Measurements from ENCODE around the gene MSL2.
"Not testable (repeated sequence)": the region's sequence is repeated elsewhere in the genome, so short reads cannot be mapped to it uniquely, and the experiment has no call there.

MSL2 gene

GRCh38 chr3:136196064-136196400 lies at the start of gene MSL2:
TSS of gene MSL2 (minus strand) at chr3:136196335. CDS start at chr3:136195113, 1,222 bp downstream.
- DNase-seq (ENCODE audit: low read depth): no peak

GRCh38 chr3:136245691-136246090 lies 49.6 kb upstream of the MSL2 start:
- DNase-seq (ENCODE audit: low read depth): no peak

GRCh38 chr3:136239094-136239493 lies 43.0 kb upstream of the MSL2 start:
- DNase-seq (ENCODE audit: low read depth): no peak

GRCh38 chr3:136237961-136238649 lies 42.0 kb upstream of the MSL2 start:
- DNase-seq (ENCODE audit: low read depth): no peak

DNA sequence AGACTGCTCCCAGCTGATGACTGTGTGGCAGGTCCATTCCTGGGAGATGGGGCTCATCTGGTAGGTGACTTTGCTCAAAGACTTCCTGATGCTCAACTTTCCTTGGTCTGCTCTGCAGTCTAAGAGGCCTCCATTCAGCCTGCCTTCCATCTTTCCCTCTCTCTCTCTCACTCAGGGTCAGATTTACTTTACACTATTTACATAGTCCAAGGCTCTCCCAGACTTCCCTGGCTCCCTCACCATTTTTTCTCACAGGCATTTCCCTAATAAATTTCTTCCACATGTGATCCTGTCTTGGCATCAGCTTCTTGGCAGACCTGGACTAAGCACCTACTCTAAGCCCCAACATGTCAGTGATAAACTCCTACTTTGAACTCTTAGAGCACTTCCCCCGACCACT lies 41.0 kb upstream of the MSL2 start:
- DNase-seq (ENCODE audit: low read depth): no peak

DNA sequence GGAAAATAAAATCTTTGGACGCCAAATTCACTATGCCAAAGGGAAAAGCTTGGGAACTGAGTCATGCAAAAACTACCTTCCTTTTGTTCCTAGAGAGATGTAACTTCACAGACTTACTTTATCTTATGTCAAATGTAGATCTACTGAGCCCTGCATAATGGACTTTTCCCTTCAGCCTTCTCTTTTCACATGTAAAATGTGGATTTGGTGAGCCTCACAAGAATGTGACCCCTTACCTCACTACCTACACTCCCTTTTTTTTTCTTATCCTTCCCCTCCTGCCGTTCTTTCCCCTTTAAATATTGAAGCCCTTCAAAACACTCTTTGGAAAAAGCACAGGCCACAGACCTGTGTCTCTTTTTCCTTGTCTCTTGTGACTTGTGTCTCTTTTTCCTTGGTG lies 40.0 kb upstream of the MSL2 start:
- DNase-seq (ENCODE audit: low read depth): no peak

GRCh38 chr3:136235545-136235944 lies 39.4 kb upstream of the MSL2 start:
- no peak for DNase-seq (ENCODE audit: low read depth)

- DNase-seq (ENCODE audit: low read depth): no peak
These were observed 36.3 kb upstream of the MSL2 start for GRCh38 chr3:136232413-136232812.

DNA sequence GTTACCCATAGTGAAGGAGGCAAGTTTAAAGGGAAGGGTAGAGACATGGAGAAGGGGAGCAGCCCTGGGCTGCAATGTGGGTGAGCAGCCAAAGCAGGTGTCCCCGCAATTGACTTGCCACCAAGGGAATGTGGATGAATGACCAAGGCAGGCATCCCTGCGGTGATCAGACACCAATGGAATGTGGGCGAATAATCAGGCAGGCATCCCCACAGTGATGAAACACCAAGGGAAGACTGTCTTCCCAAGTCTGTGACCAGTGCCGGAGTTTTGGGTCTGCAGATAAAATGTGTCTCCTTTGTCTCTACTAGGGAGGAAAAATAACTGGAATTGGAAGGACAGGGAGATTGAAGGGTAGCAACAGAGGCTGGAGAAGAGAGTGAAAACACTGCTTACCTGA lies 26.6 kb upstream of the MSL2 start:
- DNase-seq (ENCODE audit: low read depth): not testable (repeated sequence)

GRCh38 chr3:136211547-136211946 lies 15.4 kb upstream of the MSL2 start:
- no peak for DNase-seq (ENCODE audit: low read depth)

DNA sequence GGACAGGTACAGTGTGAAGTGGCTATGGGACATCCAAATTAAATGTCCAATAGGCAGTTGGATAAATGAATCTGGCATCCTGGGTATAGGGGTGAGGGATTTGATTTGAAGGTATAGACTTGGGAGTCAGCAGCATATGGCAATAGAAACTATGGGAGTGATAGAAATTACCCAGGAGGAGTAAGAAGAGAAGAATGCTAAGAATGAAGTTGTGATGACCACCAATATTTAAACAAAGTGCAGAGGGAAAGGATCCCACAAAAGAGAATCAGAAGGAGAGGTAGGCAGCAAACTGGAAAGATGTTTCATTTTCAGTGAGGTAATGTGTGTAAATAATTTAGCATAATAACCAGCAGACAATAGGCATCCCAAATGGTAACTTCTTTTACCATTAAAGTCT lies 13.8 kb upstream of the MSL2 start:
- DNase-seq (ENCODE audit: low read depth): no peak

DNA sequence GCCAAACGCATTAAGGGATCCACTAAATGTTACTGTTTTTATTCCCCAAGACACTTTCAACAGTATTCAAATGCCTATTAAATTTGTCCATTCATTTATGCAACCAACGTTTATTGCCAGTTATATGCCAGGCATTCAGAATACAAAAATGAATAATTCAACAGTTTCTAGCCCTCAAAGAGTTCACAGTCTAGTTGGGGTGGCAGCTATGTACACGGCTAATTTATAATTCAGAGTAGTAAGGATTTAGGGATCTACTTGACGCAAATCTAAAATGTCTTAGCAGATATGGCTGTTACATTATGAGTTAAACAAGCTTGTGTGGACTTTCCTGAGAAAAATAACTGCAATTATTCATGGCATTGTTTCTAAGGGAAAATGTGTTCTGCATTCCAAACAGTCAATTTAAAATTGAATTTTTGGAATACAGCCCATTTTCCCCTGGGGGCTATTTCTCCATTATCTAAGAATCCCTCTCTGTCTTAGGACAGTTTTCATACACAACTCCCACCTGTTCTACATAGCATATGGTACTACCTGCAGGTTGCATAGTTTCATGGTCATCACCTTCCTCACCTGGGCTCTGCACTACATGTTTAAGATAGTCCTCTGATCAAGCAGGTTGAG lies 11.5 kb upstream of the MSL2 start:
- DNase-seq (ENCODE audit: low read depth): no peak

DNA sequence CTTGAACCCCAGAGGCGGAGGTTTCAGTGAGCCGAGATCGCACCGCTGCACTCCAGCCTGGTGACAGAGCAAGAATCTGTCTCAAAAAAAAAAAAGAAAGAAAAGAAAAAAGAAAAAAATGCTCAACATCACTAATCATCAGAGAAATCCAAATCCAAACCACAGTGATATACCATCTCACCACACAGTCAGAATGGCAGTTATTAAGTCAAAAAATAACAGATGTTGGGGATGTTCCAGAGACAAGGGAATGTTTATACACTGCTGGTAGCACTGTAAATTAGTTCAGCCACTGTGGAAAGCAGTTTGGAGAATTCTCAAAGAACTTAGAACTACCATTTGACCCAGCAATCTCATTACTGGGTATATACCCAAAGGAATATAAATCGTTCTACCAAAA lies 3.1 kb upstream of the MSL2 start:
- DNase-seq (ENCODE audit: low read depth): not testable (repeated sequence)

DNA sequence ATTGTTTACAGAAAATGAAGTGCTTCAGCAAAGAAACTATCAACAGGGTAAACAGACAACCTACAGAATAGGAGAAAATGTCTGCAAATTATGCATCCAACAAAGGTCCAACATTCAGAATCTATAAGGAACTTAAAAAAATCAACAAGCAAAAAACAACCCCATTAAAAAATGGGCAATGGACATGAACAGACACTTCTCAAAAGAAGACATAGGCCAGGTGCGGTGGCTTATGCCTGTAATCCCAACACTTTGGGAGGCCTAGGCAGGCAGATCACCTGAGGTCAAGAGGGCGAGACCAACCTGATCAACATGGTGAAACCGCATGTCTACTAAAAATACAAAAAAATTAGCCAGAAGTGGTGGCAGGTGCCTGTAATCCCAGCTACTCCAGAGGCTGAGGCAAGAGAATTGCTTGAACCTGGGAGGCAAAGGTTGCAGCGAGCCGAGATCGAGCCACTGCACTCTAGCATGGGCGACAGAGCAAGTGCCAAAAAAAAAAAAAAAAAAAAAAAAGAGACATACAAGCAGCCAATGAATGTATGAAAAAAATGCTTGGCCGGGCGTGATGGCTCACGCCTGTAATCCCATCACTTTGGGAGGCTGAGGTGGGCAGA lies 2.4 kb upstream of the MSL2 start:
- not testable (repeated sequence) for DNase-seq (ENCODE audit: low read depth)

- no peak for DNase-seq (ENCODE audit: low read depth)
These were observed 1.1 kb upstream of the MSL2 start for GRCh38 chr3:136197159-136197793.

GRCh38 chr3:136196401-136197158 lies 445 bp upstream of the MSL2 start:
- peak; percentile 99 for DNase-seq (ENCODE audit: low read depth)

DNA sequence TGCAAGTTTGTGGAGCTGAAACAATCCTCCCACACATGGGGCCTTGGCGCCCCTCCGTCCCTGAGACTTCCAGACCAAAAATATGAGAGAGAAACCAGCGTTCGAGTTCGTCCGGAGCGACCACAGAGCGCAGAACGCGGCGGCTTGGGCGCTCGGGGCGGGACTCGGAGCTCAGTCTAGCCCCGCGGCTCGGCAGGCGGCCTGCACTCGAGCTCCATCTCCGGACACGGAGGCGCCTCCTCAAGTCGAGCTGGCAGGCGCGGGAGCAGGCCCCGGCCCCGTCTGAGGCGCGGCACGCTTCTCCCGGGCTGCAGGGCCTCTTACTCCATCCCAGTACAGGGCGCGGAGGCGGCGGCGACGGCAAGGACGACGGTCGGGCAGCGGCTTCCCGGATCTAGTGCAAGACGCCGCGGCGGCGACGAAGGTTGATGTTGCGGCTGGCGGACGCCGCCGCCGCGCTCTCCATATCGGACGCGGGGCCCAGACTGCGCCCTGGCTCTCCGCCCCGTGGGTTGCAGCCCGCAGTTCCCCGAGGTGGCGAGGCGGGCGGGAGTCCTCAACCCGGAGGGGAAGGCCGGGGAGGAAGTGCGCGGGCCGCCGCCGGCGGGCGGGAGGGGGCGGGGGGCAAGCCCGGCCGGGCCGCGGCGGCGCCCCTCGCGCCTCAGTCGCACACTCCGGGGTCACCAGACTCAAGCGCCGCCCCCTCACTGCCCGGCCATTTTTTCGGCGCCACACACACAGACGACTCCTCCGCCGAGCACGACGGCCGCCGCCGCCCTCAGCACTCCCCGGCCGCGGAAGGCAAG lies 674 bp downstream of the MSL2 start:
- peak; percentile 45 for DNase-seq (ENCODE audit: low read depth)

- DNase-seq (ENCODE audit: low read depth): no peak
These were observed 1.5 kb downstream of the MSL2 start for GRCh38 chr3:136194409-136195257.

- no peak for DNase-seq (ENCODE audit: low read depth)
These were observed 2.7 kb downstream of the MSL2 start for GRCh38 chr3:136193278-136194054.

DNA sequence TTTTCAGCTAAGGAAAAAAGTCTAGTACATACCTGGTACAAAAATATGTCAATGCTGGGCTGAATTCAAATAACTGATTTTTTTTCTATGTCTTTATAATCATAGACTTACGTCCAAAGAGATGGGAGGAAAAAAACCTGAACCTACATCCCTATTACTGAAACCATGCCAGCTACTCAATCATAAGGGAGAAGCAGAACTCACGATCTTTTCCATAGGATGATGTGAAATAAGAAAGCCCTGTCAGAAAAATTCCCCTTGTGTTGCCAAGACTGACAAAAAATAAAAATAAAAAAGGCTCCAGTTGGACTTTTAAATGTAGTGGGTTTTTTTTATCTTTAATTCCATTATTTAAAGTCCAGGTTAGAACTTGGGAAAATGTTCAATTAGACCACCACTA lies 3.3 kb downstream of the MSL2 start:
- DNase-seq (ENCODE audit: low read depth): no peak

Data from GM04504 (cell line).